Parathyroid adenoma (tissue), 2 donors: ENCODE results near the gene PYCR2.

Experiments
- H2AFZ ChIP-seq: fragments of 300-600 bp; sonication (generic); one replicate; pipeline ENCODE4 v1.7.0; 2017; ENCODE audit warnings: antibody characterized with exemption, mild to moderate bottlenecking
- H3K27ac ChIP-seq: fragments of 300-600 bp; sonication (generic); one replicate; pipeline ENCODE4 v1.7.0; 2017
- H3K27me3 ChIP-seq: fragments of 300-600 bp; sonication (generic); one replicate; pipeline ENCODE4 v1.7.0; 2017; ENCODE audit warnings: low read length; ENCODE audit not compliant: control insufficient read depth, insufficient read depth
- H3K36me3 ChIP-seq: fragments of 300-600 bp; sonication (generic); one replicate; pipeline ENCODE4 v1.7.0; 2017; ENCODE audit warnings: low read length; ENCODE audit not compliant: control insufficient read depth, insufficient read depth
- H3K4me1 ChIP-seq: fragments of 300-600 bp; sonication (generic); one replicate; pipeline ENCODE4 v1.7.0; 2017; ENCODE audit warnings: control low read depth
- H3K4me2 ChIP-seq: fragments of 300-600 bp; sonication (generic); one replicate; pipeline ENCODE4 v1.7.0; 2017; ENCODE audit warnings: low read length
- H3K4me3 ChIP-seq: fragments of 300-600 bp; sonication (generic); one replicate; pipeline ENCODE4 v1.7.0; 2017; ENCODE audit warnings: low read depth, low read length
- H3K79me2 ChIP-seq: fragments of 300-600 bp; sonication (generic); one replicate; pipeline ENCODE4 v1.7.0; 2017; ENCODE audit warnings: control low read depth
- H3K9ac ChIP-seq: fragments of 300-600 bp; sonication (generic); one replicate; pipeline ENCODE4 v1.7.0; 2017; ENCODE audit warnings: mild to moderate bottlenecking
- H3K9me3 ChIP-seq: fragments of 300-600 bp; sonication (generic); one replicate; pipeline ENCODE4 v1.7.0; 2017; ENCODE audit warnings: low read length; ENCODE audit not compliant: control insufficient read depth
- CTCF ChIP-seq: fragments of 300-600 bp; sonication (generic); IDR thresholded peaks from one replicate; pipeline ENCODE4 v1.7.0; 2017; ENCODE audit warnings: antibody characterized with exemption, mild to moderate bottlenecking
- donor health status: primary hyperparathyroidism.

Gene PYCR2

GRCh38 chr1:225965231-225965630 lies 41.2 kb upstream of the PYCR2 start:
- Histone ChIP-seq H3K27me3 (no peaks in the 10 kb centered on the region), H3K4me3 (no peak overlapping the region), H3K79me2 (no peaks in the 10 kb centered on the region), H3K9me3 (no peaks in the 10 kb centered on the region), H2AFZ (no peak overlapping the region), H3K4me1 (no peaks in the 10 kb centered on the region), H3K27ac (no peak overlapping the region), H3K36me3 (no peaks in the 10 kb centered on the region), H3K4me2 (no peak overlapping the region), H3K9ac (no peak overlapping the region)
- no peak for TF ChIP-seq CTCF

- Histone ChIP-seq H3K27me3 (no peaks in the 10 kb centered on the region), H3K36me3 (no peaks in the 10 kb centered on the region), H3K4me3 (no peak overlapping the region), H2AFZ (no peak overlapping the region), H3K4me2 (no peak overlapping the region), H3K9ac (no peak overlapping the region), H3K9me3 (no peaks in the 10 kb centered on the region), H3K4me1 (no peaks in the 10 kb centered on the region), H3K27ac (no peak overlapping the region), H3K79me2 (no peaks in the 10 kb centered on the region)
- no peak for TF ChIP-seq CTCF
Measured at GRCh38 chr1:225963735-225964530, 39.9 kb upstream of the PYCR2 start.

GRCh38 chr1:225962440-225962975 lies 38.5 kb upstream of the PYCR2 start:
- Histone ChIP-seq H2AFZ (peak overlapping the region; percentile 3), H3K9ac (no peak overlapping the region), H3K79me2 (no peaks in the 10 kb centered on the region)

GRCh38 chr1:225961659-225962439 lies 37.8 kb upstream of the PYCR2 start:
- H3K36me3 ChIP-seq, result no peaks in the 10 kb centered on the region
- no peak for TF ChIP-seq CTCF

More at GRCh38 chr1:225962440-225962975, 38.5 kb upstream of the PYCR2 start:
- Histone ChIP-seq H3K36me3 (no peaks in the 10 kb centered on the region), H3K4me1 (no peaks in the 10 kb centered on the region), H3K27ac (no peak overlapping the region), H3K9me3 (no peaks in the 10 kb centered on the region), H3K4me3 (no peak overlapping the region), H3K4me2 (no peak overlapping the region), H3K27me3 (no peaks in the 10 kb centered on the region)
- peak; percentile 44 for TF ChIP-seq CTCF

More at GRCh38 chr1:225961659-225962439, 37.8 kb upstream of the PYCR2 start:
- no peaks in the 10 kb centered on the region for H3K4me1 ChIP-seq
- no peak overlapping the region for H3K9ac ChIP-seq
- H3K27ac ChIP-seq, result no peak overlapping the region
- no peak overlapping the region for H3K4me3 ChIP-seq
- H3K9me3 ChIP-seq, result no peaks in the 10 kb centered on the region
- H3K4me2 ChIP-seq, result no peak overlapping the region
- no peaks in the 10 kb centered on the region for H3K27me3 ChIP-seq
- H2AFZ ChIP-seq, result peak overlapping the region; percentile 3
- H3K79me2 ChIP-seq, result no peaks in the 10 kb centered on the region
